NCI-H2081 treated with DMSO at 0.1 percent for 48 hours (cell line): Measurements from ENCODE around the gene C2orf92.

Experiments used
- DNase-seq: peaks from one replicate; lab custom pipeline; 2025; lab: John Stamatoyannopoulos, UW

The C2orf92 gene

GRCh38 chr2:97745474-97746174, 76.1 kb downstream of the C2orf92 start:
- DNase-seq, result no peak

GRCh38 chr2:97747285-97747684, 77.8 kb downstream of the C2orf92 start:
- DNase-seq, result no peak

- DNase-seq, result no peak
Measured at GRCh38 chr2:97747716-97748115, 78.2 kb downstream of the C2orf92 start.

GRCh38 chr2:97749581-97749980, 80.1 kb downstream of the C2orf92 start:
- no peak for DNase-seq

GRCh38 chr2:97750017-97750416, 80.5 kb downstream of the C2orf92 start:
- DNase-seq, result no peak

- DNase-seq, result no peak
Measured at GRCh38 chr2:97751752-97752151, 82.2 kb downstream of the C2orf92 start.
